Mammary epithelial cell (primary cell): Measurements from ENCODE around the gene RSU1.

Source experiments
- CTCF ChIP-seq, 2 donors: IDR thresholded peaks in 1 of 2; conservative IDR thresholded peaks in 1 of 2; 2 replicates each; pipeline ENCODE4 v1.5.1; 2011 to 2012; ENCODE audit warnings: inconsistent platforms in 2 of 2, low read length in 2 of 2, mild to moderate bottlenecking in 2 of 2, control low read depth in 1 of 2, low read depth in 1 of 2; ENCODE audit not compliant: insufficient read depth in 1 of 2; ENCODE audit errors: extremely low read depth in 1 of 2
- EZH2 ChIP-seq: IDR thresholded peaks from 2 replicates; pipeline ENCODE4 v1.6.1; 2012; ENCODE audit warnings: low read length, inconsistent platforms, borderline replicate concordance

GRCh38 chr10:16854623-16855022, 37.4 kb upstream of the RSU1 start:
- TF ChIP-seq CTCF (conservative IDR thresholded peaks at IDR 0.05 in 1 of 2, IDR thresholded peaks at IDR 0.05 in 1 of 2; ENCODE audit: extremely low read depth in 1 of 2, insufficient read depth in 1 of 2, low read depth in 1 of 2, low read length in 2 of 2) (no peak), EZH2 (no peak)
